Astrocyte of the cerebellum (primary cell): ENCODE data around the gene SMTNL1.
A peak's percentile ranks its signal among the peaks of the same experiment; 100 is the strongest.

Experiments
- DNase-seq: peaks from one replicate; pipeline ENCODE4 v3.0.0-alpha.2; 2011; ENCODE audit warnings: low read depth
- H3K4me3 ChIP-seq: 2 replicates; pipeline ENCODE4 v1.5.1; 2011; ENCODE audit warnings: mild to moderate bottlenecking, low read depth, low read length, moderate library complexity
- in situ Hi-C: cut with HindIII; loops from 2 replicates; pipeline ENCODE4 v1.10.0; 2017; ENCODE audit warnings: low sequenced_read_pairs
- TF ChIP-seq, protein P1 (sequence below): IDR thresholded peaks from 2 replicates; pipeline ENCODE4 v1.5.1; 2012; ENCODE audit warnings: low read length, low read depth, moderate library complexity, mild to moderate bottlenecking; ENCODE audit errors: missing control alignments

SMTNL1 gene

GRCh38 chr11:57514538-57515331, 22.7 kb upstream of the SMTNL1 start:
- H3K4me3 ChIP-seq = peak overlapping the region; percentile 80

GRCh38 chr11:57515332-57516060, 21.9 kb upstream of the SMTNL1 start, which contains the start of gene SLC43A1:
SLC43A1 (minus strand) TSS chr11:57515702; CDS start chr11:57514111, 1,591 bp downstream.
- TF ChIP-seq, protein P1, sequence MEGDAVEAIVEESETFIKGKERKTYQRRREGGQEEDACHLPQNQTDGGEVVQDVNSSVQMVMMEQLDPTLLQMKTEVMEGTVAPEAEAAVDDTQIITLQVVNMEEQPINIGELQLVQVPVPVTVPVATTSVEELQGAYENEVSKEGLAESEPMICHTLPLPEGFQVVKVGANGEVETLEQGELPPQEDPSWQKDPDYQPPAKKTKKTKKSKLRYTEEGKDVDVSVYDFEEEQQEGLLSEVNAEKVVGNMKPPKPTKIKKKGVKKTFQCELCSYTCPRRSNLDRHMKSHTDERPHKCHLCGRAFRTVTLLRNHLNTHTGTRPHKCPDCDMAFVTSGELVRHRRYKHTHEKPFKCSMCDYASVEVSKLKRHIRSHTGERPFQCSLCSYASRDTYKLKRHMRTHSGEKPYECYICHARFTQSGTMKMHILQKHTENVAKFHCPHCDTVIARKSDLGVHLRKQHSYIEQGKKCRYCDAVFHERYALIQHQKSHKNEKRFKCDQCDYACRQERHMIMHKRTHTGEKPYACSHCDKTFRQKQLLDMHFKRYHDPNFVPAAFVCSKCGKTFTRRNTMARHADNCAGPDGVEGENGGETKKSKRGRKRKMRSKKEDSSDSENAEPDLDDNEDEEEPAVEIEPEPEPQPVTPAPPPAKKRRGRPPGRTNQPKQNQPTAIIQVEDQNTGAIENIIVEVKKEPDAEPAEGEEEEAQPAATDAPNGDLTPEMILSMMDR = no peak
- DNase-seq = no peak
- in situ Hi-C loops = no loop called here
- H3K4me3 ChIP-seq = peak within 1 kb of the TSS; percentile 80

More at GRCh38 chr11:57514538-57515331, 22.7 kb upstream of the SMTNL1 start:
- in situ Hi-C loops = no loop called here
- DNase-seq = no peak
- TF ChIP-seq, protein P1 = no peak

GRCh38 chr11:57516061-57516443, 21.3 kb upstream of the SMTNL1 start:
- in situ Hi-C loops = no loop called here
- peak overlapping the region; percentile 80 for H3K4me3 ChIP-seq
- DNase-seq = no peak
- TF ChIP-seq, protein P1 = no peak

DNA sequence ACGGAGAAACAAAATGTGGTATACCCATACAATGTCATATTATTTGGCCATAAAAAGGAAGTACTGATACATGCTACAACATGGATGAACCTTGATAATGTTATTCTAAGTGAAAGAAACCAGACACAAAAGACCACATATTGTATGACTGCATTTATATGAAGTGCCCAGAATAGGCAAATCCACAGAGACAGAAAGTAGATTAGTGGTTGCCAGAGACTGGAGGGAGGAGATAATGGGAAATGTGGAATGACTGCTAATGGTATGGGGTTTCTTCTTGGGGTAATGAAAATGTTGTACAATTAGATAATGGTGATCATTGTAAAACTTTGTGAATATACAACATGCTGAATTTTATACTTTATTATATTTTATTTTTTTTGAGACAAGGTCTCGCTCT, 16.3 kb upstream of the SMTNL1 start:
- TF ChIP-seq, protein P1 = no peak
- in situ Hi-C loops = no loop called here
- no peak for DNase-seq
- H3K4me3 ChIP-seq = no peak overlapping the region

GRCh38 chr11:57523419-57523818, 14.0 kb upstream of the SMTNL1 start:
- no peak for DNase-seq
- in situ Hi-C loops = no loop called here
- TF ChIP-seq, protein P1 = no peak
- H3K4me3 ChIP-seq = no peak overlapping the region

- in situ Hi-C loops = no loop called here
- DNase-seq = peak; percentile 45
- TF ChIP-seq, protein P1 = peak; percentile 85
- no peak overlapping the region for H3K4me3 ChIP-seq
Observed at GRCh38 chr11:57527056-57527631, 10.3 kb upstream of the SMTNL1 start.
